Activated CD4-positive, alpha-beta T cell treated with anti-CD3 and anti-CD28 coated beads, Interleukin-2, amount 50 U/mL, for 24 hours (primary cell): ENCODE data around the gene GUCY2D.

Source experiments
- DNase-seq, 2 donors: peaks; one replicate each; pipeline ENCODE4 v3.0.0-alpha.2; 2020; ENCODE audit warnings: low read depth in 1 of 2, low spot score in 1 of 2

The GUCY2D gene

GRCh38 chr17:7989781-7990655 lies 12.4 kb upstream of the GUCY2D start:
- DNase-seq = peak; percentile 91 to 99

GRCh38 chr17:7992516-7992915 lies 9.9 kb upstream of the GUCY2D start:
- no peak for DNase-seq

- DNase-seq = no peak
These were observed 9.5 kb upstream of the GUCY2D start for GRCh38 chr17:7992924-7993323.

GRCh38 chr17:7993972-7994589 lies 8.3 kb upstream of the GUCY2D start:
- no peak for DNase-seq

- no peak for DNase-seq
These were observed 6.7 kb upstream of the GUCY2D start for GRCh38 chr17:7995724-7996123.

GRCh38 chr17:7997186-7997585 lies 5.2 kb upstream of the GUCY2D start:
- DNase-seq = no peak

GRCh38 chr17:8002721-8003593 lies 542 bp downstream of the GUCY2D start:
- no peak for DNase-seq

- no peak for DNase-seq
These were observed 1.3 kb downstream of the GUCY2D start for GRCh38 chr17:8003594-8004181.

GRCh38 chr17:8004899-8005298 lies 2.5 kb downstream of the GUCY2D start:
- no peak for DNase-seq

GRCh38 chr17:8005357-8005756 lies 2.9 kb downstream of the GUCY2D start:
- no peak for DNase-seq

GRCh38 chr17:8005967-8006730 lies 3.7 kb downstream of the GUCY2D start:
- DNase-seq = no peak

GRCh38 chr17:8006836-8007680 lies 4.6 kb downstream of the GUCY2D start:
- DNase-seq = no peak

GRCh38 chr17:8007836-8008235 lies 5.4 kb downstream of the GUCY2D start:
- no peak for DNase-seq

- no peak for DNase-seq
These were observed 9.7 kb downstream of the GUCY2D start for GRCh38 chr17:8012045-8012580.

GRCh38 chr17:8012996-8013640 lies 10.7 kb downstream of the GUCY2D start:
- DNase-seq = no peak

GRCh38 chr17:8013731-8014557 lies 11.5 kb downstream of the GUCY2D start:
- no peak for DNase-seq

- DNase-seq = no peak
These were observed 12.1 kb downstream of the GUCY2D start for GRCh38 chr17:8014558-8014850.
